ENCODE results near the gene DCAF4L1. TPM values are rescaled to one million over a fixed set of nuclear protein-coding genes. Genes with fewer than 3 reads are reported as not detected.
A peak's percentile ranks its signal among the peaks of the same experiment; 100 is the strongest.

Gene DCAF4L1, protein sequence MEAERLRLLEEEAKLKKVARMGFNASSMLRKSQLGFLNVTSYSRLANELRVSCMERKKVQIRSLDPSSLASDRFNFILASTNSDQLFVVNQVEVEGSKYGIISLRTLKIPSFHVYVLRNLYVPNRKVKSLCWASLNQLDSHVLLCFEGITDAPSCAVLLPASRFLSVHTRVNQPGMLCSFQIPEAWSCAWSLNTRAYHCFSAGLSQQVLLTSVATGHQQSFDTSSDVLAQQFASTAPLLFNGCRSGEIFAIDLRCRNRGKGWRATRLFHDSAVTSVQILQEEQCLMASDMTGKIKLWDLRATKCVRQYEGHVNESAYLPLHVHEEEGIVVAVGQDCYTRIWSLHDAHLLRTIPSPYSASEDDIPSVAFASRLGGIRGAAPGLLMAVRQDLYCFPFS
- 0.04 and 0.10 TPM in 2 replicates for total RNA-seq
- polyA plus RNA-seq = not detected in 2 replicates

DNA sequence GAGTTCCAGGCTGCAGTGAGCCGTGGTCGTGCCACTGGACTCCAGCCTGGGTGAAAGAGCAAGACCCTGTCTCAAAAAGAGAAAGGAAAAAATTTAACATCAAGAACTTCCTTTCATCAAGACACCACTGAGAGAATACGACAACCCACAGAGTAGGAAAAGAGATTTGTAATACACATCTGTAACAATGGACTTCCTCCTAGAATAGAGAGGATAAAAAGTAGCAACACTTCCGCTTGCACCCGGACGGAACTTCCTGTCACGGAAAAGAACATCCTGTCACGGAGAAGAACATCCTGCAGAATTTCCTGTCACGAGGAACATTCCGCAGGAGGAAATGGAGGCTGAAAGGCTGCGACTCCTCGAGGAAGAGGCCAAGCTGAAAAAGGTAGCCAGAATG is at the start of gene DCAF4L1:
DCAF4L1 (plus strand) TSS at position 301 of the 400 bp plus-strand sequence; CDS start at position 338, 37 bp downstream.
- H3K36me3 ChIP-seq (replicated peaks; ENCODE audit: insufficient read depth, low read depth) = no peaks in the 10 kb centered on the region
- no peak within 1 kb of the TSS for H2AFZ ChIP-seq
- H3K27me3 ChIP-seq = no peaks in the 10 kb centered on the region
- no peaks in the 10 kb centered on the region for H3K9me2 ChIP-seq (replicated peaks; ENCODE audit: insufficient read depth)
- no peak within 1 kb of the TSS for H3K27ac ChIP-seq
- no peaks in the 10 kb centered on the region for H3K79me2 ChIP-seq
- TF ChIP-seq EZH2 (IDR thresholded peaks at IDR 0.05; ENCODE audit: borderline replicate concordance) (no peak), EZH2phosphoT487 (IDR thresholded peaks at IDR 0.05; ENCODE audit: low read depth, severe bottlenecking, unreplicated experiment) (no peak)
- TF ChIP-seq, protein P1, sequence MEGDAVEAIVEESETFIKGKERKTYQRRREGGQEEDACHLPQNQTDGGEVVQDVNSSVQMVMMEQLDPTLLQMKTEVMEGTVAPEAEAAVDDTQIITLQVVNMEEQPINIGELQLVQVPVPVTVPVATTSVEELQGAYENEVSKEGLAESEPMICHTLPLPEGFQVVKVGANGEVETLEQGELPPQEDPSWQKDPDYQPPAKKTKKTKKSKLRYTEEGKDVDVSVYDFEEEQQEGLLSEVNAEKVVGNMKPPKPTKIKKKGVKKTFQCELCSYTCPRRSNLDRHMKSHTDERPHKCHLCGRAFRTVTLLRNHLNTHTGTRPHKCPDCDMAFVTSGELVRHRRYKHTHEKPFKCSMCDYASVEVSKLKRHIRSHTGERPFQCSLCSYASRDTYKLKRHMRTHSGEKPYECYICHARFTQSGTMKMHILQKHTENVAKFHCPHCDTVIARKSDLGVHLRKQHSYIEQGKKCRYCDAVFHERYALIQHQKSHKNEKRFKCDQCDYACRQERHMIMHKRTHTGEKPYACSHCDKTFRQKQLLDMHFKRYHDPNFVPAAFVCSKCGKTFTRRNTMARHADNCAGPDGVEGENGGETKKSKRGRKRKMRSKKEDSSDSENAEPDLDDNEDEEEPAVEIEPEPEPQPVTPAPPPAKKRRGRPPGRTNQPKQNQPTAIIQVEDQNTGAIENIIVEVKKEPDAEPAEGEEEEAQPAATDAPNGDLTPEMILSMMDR (IDR thresholded peaks at IDR 0.05; ENCODE audit: poor library complexity) = no peak
- H3K4me3 ChIP-seq = no peak within 1 kb of the TSS
- no peaks in the 10 kb centered on the region for H3K4me1 ChIP-seq (ENCODE audit: insufficient read depth)
- no peaks in the 10 kb centered on the region for H4K20me1 ChIP-seq (ENCODE audit: insufficient read depth, poor library complexity, severe bottlenecking)
- DNase-seq (ENCODE audit: low spot score) = no peak
- 98% methylated on average over 12 of the region's 12 CpGs for WGBS (ENCODE audit: low lambda C conversion rate, missing lambda C conversion rate)
- H3K9me3 ChIP-seq (ENCODE audit: low read depth) = no peaks in the 10 kb centered on the region
- H3K4me2 ChIP-seq = no peak within 1 kb of the TSS

DNA sequence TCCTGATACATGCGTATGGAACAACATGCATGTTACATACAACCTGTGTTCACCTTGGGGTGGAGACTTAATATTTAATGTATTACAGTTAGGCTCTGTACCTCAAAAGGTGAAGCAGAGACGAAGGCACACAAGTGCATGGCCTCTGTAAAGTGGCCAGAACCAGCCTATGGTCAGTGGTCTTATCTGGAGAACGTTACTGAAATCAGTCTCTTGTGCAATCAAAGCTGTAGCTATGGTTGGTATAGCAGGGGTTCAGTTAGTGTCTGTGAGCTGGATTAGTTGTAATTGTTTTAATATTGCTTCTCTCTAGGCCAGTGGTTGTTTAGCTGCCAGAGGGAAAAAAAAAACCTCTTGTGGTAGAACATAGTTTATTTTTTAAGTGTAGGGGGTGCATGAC is 48.6 kb upstream of the DCAF4L1 start:
- no peak overlapping the region for H3K4me3 ChIP-seq
- TF ChIP-seq EZH2phosphoT487 (IDR thresholded peaks at IDR 0.05; ENCODE audit: low read depth, severe bottlenecking, unreplicated experiment) (no peak), EZH2 (IDR thresholded peaks at IDR 0.05; ENCODE audit: borderline replicate concordance) (no peak)
- TF ChIP-seq, protein P1 (IDR thresholded peaks at IDR 0.05; ENCODE audit: poor library complexity) = no peak
- no peaks in the 10 kb centered on the region for H3K9me2 ChIP-seq (replicated peaks; ENCODE audit: insufficient read depth)
- no peaks in the 10 kb centered on the region for H3K9me3 ChIP-seq (ENCODE audit: low read depth)
- no peaks in the 10 kb centered on the region for H3K36me3 ChIP-seq (replicated peaks; ENCODE audit: insufficient read depth, low read depth)
- peaks cover 17% of the 10 kb centered on the region for H3K4me1 ChIP-seq (ENCODE audit: insufficient read depth)
- 67% methylated on average over 3 of the region's 3 CpGs for WGBS (ENCODE audit: low lambda C conversion rate, missing lambda C conversion rate)
- peaks cover 25% of the 10 kb centered on the region for H3K79me2 ChIP-seq
- H2AFZ ChIP-seq = no peak overlapping the region
- peaks cover 15% of the 10 kb centered on the region for H4K20me1 ChIP-seq (ENCODE audit: insufficient read depth, poor library complexity, severe bottlenecking)
- H3K27me3 ChIP-seq = no peaks in the 10 kb centered on the region
- no peak for DNase-seq (ENCODE audit: low spot score)
- H3K27ac ChIP-seq = no peak overlapping the region
- no peak overlapping the region for H3K4me2 ChIP-seq

DNA sequence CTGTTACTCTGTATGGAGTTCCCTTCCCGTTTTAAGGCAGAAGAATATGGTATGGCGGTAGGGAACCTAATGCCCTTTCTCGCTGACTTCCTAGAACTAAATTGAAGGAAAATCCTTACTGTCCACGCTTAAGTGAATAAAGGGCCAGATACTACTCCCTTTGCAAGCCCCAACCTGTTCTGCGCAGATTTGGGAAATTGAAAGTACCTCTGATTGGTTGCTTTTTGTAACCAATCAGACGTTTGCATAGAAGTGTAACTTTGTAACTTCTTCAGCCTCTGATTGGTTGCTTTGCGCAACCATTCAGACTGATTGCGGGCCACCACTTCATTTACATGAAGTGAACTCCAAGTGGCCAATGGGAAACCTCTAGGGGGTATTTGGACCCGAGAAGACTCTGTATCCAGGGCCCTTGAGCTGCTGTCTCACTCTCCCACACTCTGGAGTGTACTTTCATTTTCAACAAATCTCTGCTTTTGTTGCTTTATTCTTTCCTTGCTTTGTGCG is 47.5 kb upstream of the DCAF4L1 start:
- no peak overlapping the region for H3K4me3 ChIP-seq
- peaks cover 20% of the 10 kb centered on the region for H4K20me1 ChIP-seq (ENCODE audit: insufficient read depth, poor library complexity, severe bottlenecking)
- peak overlapping the region; percentile 60 for H2AFZ ChIP-seq
- H3K9me3 ChIP-seq (ENCODE audit: low read depth) = no peaks in the 10 kb centered on the region
- H3K4me1 ChIP-seq (ENCODE audit: insufficient read depth) = peaks cover 17% of the 10 kb centered on the region
- no peaks in the 10 kb centered on the region for H3K27me3 ChIP-seq
- no peak for DNase-seq (ENCODE audit: low spot score)
- TF ChIP-seq EZH2 (IDR thresholded peaks at IDR 0.05; ENCODE audit: borderline replicate concordance) = no peak
- H3K4me2 ChIP-seq = peak overlapping the region; percentile 67
- no peak overlapping the region for H3K27ac ChIP-seq
- peaks cover 35% of the 10 kb centered on the region for H3K79me2 ChIP-seq
- no peaks in the 10 kb centered on the region for H3K9me2 ChIP-seq (replicated peaks; ENCODE audit: insufficient read depth)
- H3K36me3 ChIP-seq (replicated peaks; ENCODE audit: insufficient read depth, low read depth) = no peaks in the 10 kb centered on the region
- WGBS (ENCODE audit: low lambda C conversion rate, missing lambda C conversion rate) = 96% methylated on average over 10 of the region's 10 CpGs

DNA sequence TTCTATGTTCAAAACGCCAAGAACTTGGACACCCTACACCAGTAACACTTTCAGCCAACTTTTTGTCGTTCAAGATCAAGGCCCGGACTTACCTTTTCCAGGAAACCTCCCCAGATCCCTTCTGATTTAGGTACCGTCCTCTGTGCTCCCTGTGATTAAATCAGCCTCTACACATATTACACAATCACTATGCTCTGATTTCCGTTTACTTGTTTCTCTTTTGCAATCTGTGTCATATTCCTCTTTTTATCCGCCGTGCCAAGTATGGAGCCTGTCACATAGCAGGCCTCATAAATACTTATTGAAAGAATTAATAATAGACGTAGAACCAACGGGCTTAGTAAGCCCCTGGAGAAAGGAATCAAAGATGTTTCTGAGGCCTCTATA is 47.0 kb upstream of the DCAF4L1 start:
- WGBS (ENCODE audit: low lambda C conversion rate, missing lambda C conversion rate) = 92% methylated on average over 9 of the region's 9 CpGs
- Histone ChIP-seq H3K4me2 (peak overlapping the region; percentile 67), H3K27ac (no peak overlapping the region)

More for the DNA sequence above, 47.0 kb upstream of the DCAF4L1 start:
- Histone ChIP-seq H4K20me1 (ENCODE audit: insufficient read depth, poor library complexity, severe bottlenecking) (peaks cover 20% of the 10 kb centered on the region), H3K79me2 (peaks cover 40% of the 10 kb centered on the region), H3K9me3 (ENCODE audit: low read depth) (no peaks in the 10 kb centered on the region), H3K36me3 (replicated peaks; ENCODE audit: insufficient read depth, low read depth) (no peaks in the 10 kb centered on the region), H3K4me1 (ENCODE audit: insufficient read depth) (peaks cover 17% of the 10 kb centered on the region), H3K4me3 (no peak overlapping the region), H3K27me3 (no peaks in the 10 kb centered on the region), H2AFZ (peak overlapping the region; percentile 60), H3K9me2 (replicated peaks; ENCODE audit: insufficient read depth) (no peaks in the 10 kb centered on the region)
- TF ChIP-seq EZH2phosphoT487 (IDR thresholded peaks at IDR 0.05; ENCODE audit: low read depth, severe bottlenecking, unreplicated experiment) = no peak
- TF ChIP-seq EZH2 (IDR thresholded peaks at IDR 0.05; ENCODE audit: borderline replicate concordance) = no peak
- TF ChIP-seq, protein P1 (IDR thresholded peaks at IDR 0.05; ENCODE audit: poor library complexity) = no peak
- no peak for DNase-seq (ENCODE audit: low spot score)

Data from hepatocyte (in vitro differentiated cells).